Measurements from ENCODE around the gene CDH22.

Gene CDH22

DNA sequence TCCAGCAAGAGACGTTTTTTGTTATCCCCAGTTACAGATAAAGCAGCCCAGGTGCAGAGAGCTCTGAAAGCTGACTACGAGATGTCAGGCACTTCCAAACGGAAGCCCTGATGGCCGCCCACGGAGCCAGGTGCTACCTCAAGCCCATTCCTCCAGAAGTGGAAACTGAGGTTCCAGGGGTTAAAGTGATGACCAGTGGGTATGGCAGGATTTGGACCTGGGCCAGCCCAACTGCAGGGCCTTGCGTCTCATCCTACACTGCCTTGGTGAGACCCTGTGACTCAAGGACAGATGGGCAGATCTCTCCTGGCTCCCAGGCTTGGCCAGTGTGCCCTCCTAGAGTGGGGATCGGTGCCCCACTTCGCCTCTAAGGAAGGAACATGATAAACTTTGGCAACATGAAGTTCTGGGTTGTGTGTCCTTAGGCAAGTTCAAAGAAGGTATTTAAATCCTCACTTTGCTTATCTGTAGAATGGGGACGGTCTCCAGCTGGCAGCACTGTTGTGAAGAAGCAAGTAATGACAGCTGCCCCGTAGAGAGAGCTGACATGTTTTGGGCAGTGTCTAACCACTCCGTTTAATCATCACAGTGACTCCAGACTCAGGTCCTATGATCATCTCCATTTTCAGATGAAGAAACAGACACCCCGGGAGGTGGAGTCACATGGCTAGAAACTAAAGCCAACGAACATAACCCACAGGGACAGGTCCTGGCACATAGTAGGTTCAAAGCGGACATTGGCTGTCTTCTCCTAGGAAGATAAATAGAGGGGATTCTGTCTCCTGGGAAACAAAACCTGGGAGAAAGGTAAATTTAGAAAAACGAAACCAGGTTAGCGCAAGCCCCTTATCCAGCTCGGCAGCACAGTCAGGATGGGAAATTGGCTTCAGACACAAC is 34.4 kb upstream of the CDH22 start:
- H3K4me3 ChIP-seq (ENCODE audit: low read length): no peak overlapping the region
- TF ChIP-seq, protein P1, sequence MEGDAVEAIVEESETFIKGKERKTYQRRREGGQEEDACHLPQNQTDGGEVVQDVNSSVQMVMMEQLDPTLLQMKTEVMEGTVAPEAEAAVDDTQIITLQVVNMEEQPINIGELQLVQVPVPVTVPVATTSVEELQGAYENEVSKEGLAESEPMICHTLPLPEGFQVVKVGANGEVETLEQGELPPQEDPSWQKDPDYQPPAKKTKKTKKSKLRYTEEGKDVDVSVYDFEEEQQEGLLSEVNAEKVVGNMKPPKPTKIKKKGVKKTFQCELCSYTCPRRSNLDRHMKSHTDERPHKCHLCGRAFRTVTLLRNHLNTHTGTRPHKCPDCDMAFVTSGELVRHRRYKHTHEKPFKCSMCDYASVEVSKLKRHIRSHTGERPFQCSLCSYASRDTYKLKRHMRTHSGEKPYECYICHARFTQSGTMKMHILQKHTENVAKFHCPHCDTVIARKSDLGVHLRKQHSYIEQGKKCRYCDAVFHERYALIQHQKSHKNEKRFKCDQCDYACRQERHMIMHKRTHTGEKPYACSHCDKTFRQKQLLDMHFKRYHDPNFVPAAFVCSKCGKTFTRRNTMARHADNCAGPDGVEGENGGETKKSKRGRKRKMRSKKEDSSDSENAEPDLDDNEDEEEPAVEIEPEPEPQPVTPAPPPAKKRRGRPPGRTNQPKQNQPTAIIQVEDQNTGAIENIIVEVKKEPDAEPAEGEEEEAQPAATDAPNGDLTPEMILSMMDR (conservative IDR thresholded peaks at IDR 0.05; ENCODE audit: low read depth, low read length): no peak
- DNase-seq (ENCODE audit: low read depth): no peak

DNA sequence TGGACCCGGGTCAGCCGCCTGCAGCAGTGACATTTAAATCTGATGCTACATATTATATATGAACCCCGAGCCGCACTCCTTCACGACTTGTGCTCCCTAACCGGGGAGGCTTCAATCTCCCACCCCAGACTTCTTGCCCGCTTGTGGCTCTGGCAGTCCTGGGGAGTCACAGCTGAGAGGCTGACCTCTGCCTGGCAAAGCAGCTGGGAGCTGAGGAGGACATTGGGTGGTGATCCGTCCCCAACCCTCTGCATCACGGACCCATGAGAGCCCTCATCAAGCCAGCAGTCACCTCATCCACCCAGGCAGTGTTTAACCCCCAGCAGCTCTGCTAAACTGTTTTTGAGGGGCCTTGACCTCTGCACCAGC is 33.7 kb upstream of the CDH22 start:
- no peak for DNase-seq (ENCODE audit: low read depth)
- no peak overlapping the region for H3K4me3 ChIP-seq (ENCODE audit: low read length)
- TF ChIP-seq, protein P1 (conservative IDR thresholded peaks at IDR 0.05; ENCODE audit: low read depth, low read length): no peak

DNA sequence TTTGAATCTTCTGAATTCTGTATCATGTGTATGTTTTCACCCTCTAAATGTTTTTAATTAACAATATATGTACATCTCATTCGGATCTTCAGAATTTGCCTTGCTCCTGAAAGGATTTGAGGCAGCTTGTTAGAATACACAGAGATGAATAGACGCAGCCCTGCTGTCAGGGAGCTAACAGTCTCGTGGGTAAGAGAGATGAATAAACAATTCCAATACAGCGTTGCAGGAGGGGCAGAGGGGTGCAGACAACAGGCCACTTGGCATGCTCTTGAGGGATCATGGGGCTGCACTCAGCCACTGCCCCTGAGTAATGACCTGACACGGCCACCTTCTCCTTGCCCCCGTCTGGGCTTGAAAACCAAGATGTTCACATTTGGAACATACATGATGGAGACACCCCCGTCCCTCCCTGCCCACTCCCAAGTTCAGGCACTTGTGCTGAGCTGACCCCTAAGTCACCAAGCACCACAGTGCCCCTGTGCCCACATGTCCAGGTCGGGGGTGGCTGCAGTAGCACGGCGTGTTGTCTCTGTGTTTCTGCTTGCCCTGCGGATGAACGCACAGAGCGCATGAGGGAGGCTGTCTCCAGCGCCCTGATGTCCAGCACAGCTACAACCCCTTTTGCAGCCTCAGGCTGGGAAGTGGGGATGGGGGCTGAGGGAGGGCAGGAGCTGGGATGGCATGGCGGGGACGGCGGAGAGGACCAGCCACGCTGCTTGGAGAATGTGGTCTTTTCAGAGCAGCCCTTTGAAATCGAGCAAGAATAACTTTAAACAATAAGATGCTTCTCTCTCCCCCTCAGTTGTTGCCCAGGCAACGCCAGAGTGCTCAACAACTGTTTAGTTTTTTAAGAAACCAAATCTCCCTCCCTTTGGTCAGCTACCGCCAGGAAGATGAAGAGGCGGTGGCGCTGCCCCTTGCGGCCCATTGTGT is 33.0 kb upstream of the CDH22 start:
- TF ChIP-seq, protein P1 (conservative IDR thresholded peaks at IDR 0.05; ENCODE audit: low read depth, low read length): no peak
- H3K4me3 ChIP-seq (ENCODE audit: low read length): no peak overlapping the region
- no peak for DNase-seq (ENCODE audit: low read depth)

DNA sequence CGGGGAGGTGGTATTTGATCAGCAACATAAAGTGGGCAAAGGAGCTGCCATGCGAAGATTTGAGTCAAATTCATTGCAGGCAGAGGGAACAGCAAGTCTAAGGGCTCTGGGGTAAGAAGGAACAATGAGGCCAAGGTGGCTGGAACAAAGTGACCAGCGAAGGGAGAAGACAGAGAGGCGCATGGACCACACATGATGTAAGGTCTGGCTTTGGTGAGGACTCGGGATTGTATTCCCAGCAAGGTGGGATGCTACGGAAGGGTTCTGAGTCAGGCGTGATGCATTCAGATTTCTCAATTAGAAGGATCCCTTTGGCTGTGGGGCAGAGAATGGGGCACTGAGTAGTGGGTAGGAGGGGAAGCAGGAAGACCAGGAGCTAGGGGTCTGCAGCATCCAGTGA is 30.7 kb upstream of the CDH22 start:
- TF ChIP-seq, protein P1 (conservative IDR thresholded peaks at IDR 0.05; ENCODE audit: low read depth, low read length): no peak
- no peak for DNase-seq (ENCODE audit: low read depth)
- H3K4me3 ChIP-seq (ENCODE audit: low read length): no peak overlapping the region

DNA sequence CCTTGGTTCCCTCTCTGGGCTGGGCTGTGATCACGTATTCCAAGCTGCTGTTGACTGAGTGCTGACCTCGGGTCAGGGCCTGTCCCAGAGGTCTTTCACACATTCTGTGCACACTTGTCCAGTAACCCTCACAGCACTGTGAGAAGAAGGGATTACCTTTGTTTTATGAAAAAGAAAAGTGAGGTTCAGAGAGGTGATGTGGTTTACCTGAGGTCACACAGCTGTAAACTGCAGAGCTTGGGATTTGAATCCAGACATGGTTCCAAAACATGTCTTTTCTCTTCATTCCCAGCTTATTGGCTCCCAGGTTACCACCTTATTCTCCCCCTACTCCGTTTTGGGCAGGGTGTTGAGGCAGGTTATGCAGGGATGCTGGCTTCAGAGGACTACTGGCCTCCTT is 28.4 kb upstream of the CDH22 start:
- no peak overlapping the region for H3K4me3 ChIP-seq (ENCODE audit: low read length)
- TF ChIP-seq, protein P1 (conservative IDR thresholded peaks at IDR 0.05; ENCODE audit: low read depth, low read length): no peak
- no peak for DNase-seq (ENCODE audit: low read depth)

DNA sequence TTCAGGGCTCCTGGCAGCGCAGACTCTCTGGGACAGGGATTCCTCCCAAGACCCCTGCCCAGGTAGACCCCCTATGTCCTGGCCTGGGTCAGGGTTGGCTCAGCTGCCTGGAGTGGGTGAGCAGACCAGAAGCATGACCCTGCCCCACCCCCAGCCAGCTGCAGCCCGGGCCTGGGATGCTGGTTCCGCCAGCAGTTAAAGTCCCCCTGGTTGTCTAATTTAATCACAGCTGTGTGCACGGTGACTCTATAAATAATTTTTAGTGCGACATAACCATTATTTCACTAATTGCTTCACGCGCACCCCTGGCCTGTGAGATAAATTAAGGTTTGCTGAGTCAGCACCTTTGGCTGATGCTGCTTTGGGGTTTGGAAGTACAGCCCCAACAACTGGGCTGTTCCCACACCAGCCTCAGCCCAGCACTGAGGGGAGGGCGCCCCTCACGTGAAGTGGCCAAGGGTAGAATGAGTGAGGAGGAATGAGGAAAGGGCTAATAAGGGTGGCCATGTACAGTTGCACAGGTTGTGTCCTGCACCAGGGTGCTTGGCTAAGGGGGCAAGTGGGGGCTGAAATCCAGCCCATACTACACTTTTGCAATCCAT is 26.1 kb upstream of the CDH22 start:
- no peak overlapping the region for H3K4me3 ChIP-seq (ENCODE audit: low read length)
- no peak for DNase-seq (ENCODE audit: low read depth)
- TF ChIP-seq, protein P1 (conservative IDR thresholded peaks at IDR 0.05; ENCODE audit: low read depth, low read length): no peak
